ENCODE measurements around the gene CIRBP. TPM values are rescaled to one million over a fixed set of nuclear protein-coding genes. Genes with fewer than 3 reads are reported as not detected.

The CIRBP gene
- total RNA-seq, 2 donors from 2014 or later: 288 to 385 TPM

DNA sequence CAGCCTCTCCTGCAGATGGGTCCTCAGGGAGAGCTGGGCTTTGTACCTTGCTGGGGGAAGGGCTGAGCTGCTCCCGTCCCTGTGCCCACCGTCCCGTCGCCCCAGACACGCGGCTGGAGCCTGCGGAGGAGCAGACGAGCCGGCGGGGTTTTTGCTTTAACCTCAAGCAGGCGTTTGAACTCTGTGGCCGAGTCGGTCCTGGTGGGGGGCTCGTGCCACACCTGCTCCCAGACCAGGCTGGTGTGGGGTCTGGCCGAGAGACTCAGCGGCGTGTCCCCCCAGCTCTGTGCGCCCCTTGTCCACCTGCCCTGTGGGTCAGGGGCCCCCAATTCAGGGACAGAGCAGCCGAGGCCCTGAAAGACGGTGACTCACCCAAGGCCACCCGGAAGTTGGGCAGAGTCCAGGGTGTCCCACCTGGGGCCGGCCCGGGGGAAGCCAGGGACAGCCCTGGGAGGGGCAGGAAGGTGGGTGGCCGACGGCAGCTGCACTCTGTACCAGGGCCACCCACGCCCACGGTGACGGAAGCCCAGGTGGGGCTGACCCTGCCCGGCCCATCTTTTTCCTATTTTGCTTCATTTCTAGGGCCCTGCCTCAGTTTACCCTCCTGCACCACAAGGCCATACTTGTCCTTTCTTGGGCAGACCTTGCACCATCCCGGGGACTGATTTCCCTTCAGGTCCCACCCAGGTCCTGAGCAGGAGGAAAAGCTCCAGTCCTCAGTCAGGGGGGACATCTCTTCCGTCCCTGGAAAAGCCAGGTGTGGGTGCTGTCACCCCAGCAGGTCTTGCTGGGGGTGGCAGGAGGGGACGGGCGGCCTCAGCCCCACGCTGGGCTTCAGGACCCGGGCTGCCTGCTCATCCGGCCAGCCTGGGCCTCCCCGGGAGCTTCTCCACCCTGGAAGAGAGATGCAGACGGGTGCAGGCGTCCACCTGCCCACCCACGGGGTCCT lies 21.8 kb downstream of the CIRBP start:
- H3K36me3 ChIP-seq: no peaks in the 10 kb centered on the region

DNA sequence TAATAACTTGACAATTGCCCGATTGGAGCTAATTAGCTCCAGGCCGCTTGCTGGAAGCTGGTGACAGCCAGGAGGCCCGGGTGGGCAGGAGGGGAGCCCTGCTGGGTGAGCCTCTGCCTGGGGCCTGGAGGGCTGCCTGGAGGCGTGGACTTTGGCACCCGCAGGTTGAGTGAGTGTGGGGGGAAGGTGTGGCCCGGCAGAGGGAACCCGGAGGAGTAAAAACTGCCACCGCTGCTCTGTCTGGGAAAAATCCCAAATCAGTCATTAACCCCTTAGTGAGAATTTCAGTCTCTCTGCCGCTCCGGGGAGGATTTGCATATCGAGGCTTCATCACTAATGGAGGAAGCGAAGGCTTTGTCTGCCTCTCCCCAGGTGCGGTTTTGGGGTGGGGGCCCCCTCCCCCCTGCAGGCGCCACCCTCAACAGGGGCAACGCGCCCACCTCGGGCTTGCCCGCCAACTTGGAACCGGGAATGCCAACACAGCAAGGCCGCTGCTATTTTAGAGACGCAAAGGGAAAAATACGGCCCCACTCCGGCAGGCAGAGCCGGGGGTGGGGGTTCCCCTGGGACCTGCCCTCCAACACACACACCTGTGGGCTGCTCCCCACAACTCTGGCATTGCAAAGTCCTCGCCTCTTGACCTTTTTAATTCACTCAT lies 22.8 kb downstream of the CIRBP start:
- no peak for DNase-seq (ENCODE audit: low spot score)
- Histone ChIP-seq H3K4me3 (no peak overlapping the region), H3K27ac (no peak overlapping the region), H3K27me3 (peaks cover 3 to 10% of the 10 kb centered on the region in 2 donors), H3K4me1 (peaks cover 0 to 17% of the 10 kb centered on the region in 2 donors), H3K9me3 (no peaks in the 10 kb centered on the region), H3K36me3 (no peaks in the 10 kb centered on the region)
- TF ChIP-seq, protein P1, sequence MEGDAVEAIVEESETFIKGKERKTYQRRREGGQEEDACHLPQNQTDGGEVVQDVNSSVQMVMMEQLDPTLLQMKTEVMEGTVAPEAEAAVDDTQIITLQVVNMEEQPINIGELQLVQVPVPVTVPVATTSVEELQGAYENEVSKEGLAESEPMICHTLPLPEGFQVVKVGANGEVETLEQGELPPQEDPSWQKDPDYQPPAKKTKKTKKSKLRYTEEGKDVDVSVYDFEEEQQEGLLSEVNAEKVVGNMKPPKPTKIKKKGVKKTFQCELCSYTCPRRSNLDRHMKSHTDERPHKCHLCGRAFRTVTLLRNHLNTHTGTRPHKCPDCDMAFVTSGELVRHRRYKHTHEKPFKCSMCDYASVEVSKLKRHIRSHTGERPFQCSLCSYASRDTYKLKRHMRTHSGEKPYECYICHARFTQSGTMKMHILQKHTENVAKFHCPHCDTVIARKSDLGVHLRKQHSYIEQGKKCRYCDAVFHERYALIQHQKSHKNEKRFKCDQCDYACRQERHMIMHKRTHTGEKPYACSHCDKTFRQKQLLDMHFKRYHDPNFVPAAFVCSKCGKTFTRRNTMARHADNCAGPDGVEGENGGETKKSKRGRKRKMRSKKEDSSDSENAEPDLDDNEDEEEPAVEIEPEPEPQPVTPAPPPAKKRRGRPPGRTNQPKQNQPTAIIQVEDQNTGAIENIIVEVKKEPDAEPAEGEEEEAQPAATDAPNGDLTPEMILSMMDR (IDR thresholded peaks at IDR 0.05): no peak

More for the DNA sequence above, 21.8 kb downstream of the CIRBP start:
- Histone ChIP-seq H3K9me3 (no peaks in the 10 kb centered on the region), H3K27me3 (peaks cover 8 to 16% of the 10 kb centered on the region in 2 donors), H3K27ac (no peak overlapping the region), H3K4me3 (no peak overlapping the region), H3K4me1 (peaks cover 0 to 17% of the 10 kb centered on the region in 2 donors)
- no peak for DNase-seq (ENCODE audit: low spot score)
- TF ChIP-seq, protein P1 (IDR thresholded peaks at IDR 0.05): no peak

DNA sequence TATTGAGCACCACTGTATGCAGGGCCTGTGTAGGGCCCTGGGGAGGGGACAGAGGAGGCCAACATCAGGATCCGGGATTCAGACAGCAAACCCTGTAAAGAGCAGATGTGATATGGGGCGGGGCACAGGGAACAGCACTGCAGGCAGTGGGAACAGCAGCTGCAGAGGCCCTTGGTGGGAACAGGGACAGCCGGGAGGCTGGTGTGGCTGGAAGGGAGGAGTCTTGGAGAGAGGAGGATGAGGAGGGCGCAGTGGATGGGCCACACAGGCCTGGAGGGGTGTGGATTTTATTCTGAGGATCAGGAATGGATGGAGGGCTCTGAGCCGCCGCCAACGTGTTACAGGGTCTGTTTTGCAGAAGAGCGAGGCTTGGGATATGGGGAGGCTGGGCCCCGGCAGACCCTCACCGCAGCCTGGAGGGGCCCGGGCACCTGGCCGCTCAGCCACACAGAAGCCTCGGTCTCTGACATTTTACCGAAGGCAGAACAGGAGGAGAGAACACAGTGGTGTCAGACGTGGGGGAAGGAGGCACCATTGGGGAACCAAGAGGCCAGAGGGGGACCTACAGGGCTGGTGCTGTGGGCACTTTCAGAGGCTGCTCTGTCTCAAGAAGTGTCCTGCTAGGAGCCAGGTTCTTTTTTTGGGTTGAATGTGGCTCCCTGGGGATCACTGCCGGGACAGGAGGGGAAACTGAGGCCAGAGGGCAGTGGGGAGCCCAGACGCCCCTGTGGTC lies 23.5 kb downstream of the CIRBP start:
- H3K27ac ChIP-seq: no peak overlapping the region
- H3K27me3 ChIP-seq: peaks cover 0 to 3% of the 10 kb centered on the region in 2 donors
- no peak overlapping the region for H3K4me3 ChIP-seq
- peaks cover 0 to 12% of the 10 kb centered on the region in 2 donors for H3K4me1 ChIP-seq
- DNase-seq (ENCODE audit: low spot score): no peak
- H3K9me3 ChIP-seq: no peaks in the 10 kb centered on the region
- H3K36me3 ChIP-seq: no peaks in the 10 kb centered on the region
- TF ChIP-seq, protein P1 (IDR thresholded peaks at IDR 0.05): no peak

- H3K4me3 ChIP-seq: no peak overlapping the region
- H3K4me1 ChIP-seq: peaks cover 0 to 11% of the 10 kb centered on the region in 2 donors
- no peak overlapping the region for H3K27ac ChIP-seq
- no peaks in the 10 kb centered on the region for H3K9me3 ChIP-seq
- no peaks in the 10 kb centered on the region for H3K36me3 ChIP-seq
- no peaks in the 10 kb centered on the region for H3K27me3 ChIP-seq
- TF ChIP-seq, protein P1 (IDR thresholded peaks at IDR 0.05): no peak
- DNase-seq (ENCODE audit: low spot score): no peak
Observed at GRCh38 chr19:1293782-1294604, 24.9 kb downstream of the CIRBP start.

- TF ChIP-seq, protein P1 (IDR thresholded peaks at IDR 0.05): no peak
- Histone ChIP-seq H3K36me3 (no peaks in the 10 kb centered on the region), H3K27me3 (no peaks in the 10 kb centered on the region), H3K27ac (no peak overlapping the region), H3K9me3 (no peaks in the 10 kb centered on the region), H3K4me3 (no peak overlapping the region), H3K4me1 (peaks cover 0 to 11% of the 10 kb centered on the region in 2 donors)
- no peak for DNase-seq (ENCODE audit: low spot score)
Observed at GRCh38 chr19:1294688-1295087, 25.6 kb downstream of the CIRBP start.
